ENCODE measurements around the gene PHTF2.

Gene PHTF2

GRCh38 chr7:77885155-77885554, 86.6 kb downstream of the PHTF2 start (continued):
- no peak for TF ChIP-seq TSHZ2 (CRISPR knock-in tag; IDR thresholded peaks at IDR 0.05)

- peak; percentile 85 for ATAC-seq
- no peak for TF ChIP-seq ZC3H10 (CRISPR knock-in tag; IDR thresholded peaks at IDR 0.05)
- no peak for TF ChIP-seq ZFP30 (CRISPR knock-in tag; IDR thresholded peaks at IDR 0.05)
- TF ChIP-seq ARNTL (CRISPR knock-in tag; IDR thresholded peaks at IDR 0.05; ENCODE audit: borderline replicate concordance, low read depth) = no peak
Observed at GRCh38 chr7:77887567-77887966, 89.0 kb downstream of the PHTF2 start.

- no peak for ATAC-seq
- TF ChIP-seq CREB5 (CRISPR knock-in tag; IDR thresholded peaks at IDR 0.05; ENCODE audit: low read depth) = no peak
Observed at GRCh38 chr7:77888998-77889397, 90.4 kb downstream of the PHTF2 start.

GRCh38 chr7:77893813-77894212, 95.2 kb downstream of the PHTF2 start:
- TF ChIP-seq TSHZ2 (CRISPR knock-in tag; IDR thresholded peaks at IDR 0.05) (no peak), ZNF565 (CRISPR knock-in tag; conservative IDR thresholded peaks at IDR 0.05; ENCODE audit: low read depth) (no peak), ARNTL (CRISPR knock-in tag; IDR thresholded peaks at IDR 0.05; ENCODE audit: borderline replicate concordance, low read depth) (no peak)
- no peak for ATAC-seq

- TF ChIP-seq CSDC2 (CRISPR knock-in tag; IDR thresholded peaks at IDR 0.05) (no peak), BACH2 (CRISPR knock-in tag; IDR thresholded peaks at IDR 0.05; ENCODE audit: borderline replicate concordance) (no peak), RARB (CRISPR knock-in tag; IDR thresholded peaks at IDR 0.05) (no peak), ZC3H10 (CRISPR knock-in tag; IDR thresholded peaks at IDR 0.05) (no peak), POU6F1 (CRISPR knock-in tag; IDR thresholded peaks at IDR 0.05; ENCODE audit: borderline replicate concordance, low read depth) (no peak), SNAI2 (CRISPR knock-in tag; IDR thresholded peaks at IDR 0.05) (no peak), ARNTL (CRISPR knock-in tag; IDR thresholded peaks at IDR 0.05; ENCODE audit: borderline replicate concordance, low read depth) (no peak), ZNF70 (CRISPR knock-in tag; IDR thresholded peaks at IDR 0.05) (no peak), OSR1 (CRISPR knock-in tag; IDR thresholded peaks at IDR 0.05) (no peak), TSHZ2 (CRISPR knock-in tag; IDR thresholded peaks at IDR 0.05) (no peak), TCF4 (CRISPR knock-in tag; IDR thresholded peaks at IDR 0.05; ENCODE audit: borderline replicate concordance) (no peak), ZFP30 (CRISPR knock-in tag; IDR thresholded peaks at IDR 0.05) (no peak), TOX (CRISPR knock-in tag; IDR thresholded peaks at IDR 0.05; ENCODE audit: borderline replicate concordance) (no peak), ZNF565 (CRISPR knock-in tag; conservative IDR thresholded peaks at IDR 0.05; ENCODE audit: low read depth) (no peak), ZNF8 (CRISPR knock-in tag; IDR thresholded peaks at IDR 0.05) (no peak), PATZ1 (CRISPR knock-in tag; IDR thresholded peaks at IDR 0.05; ENCODE audit: borderline replicate concordance) (no peak)
Observed at GRCh38 chr7:77894574-77895091, 96.1 kb downstream of the PHTF2 start.

More at GRCh38 chr7:77894574-77895091, 96.1 kb downstream of the PHTF2 start:
- no peak for ATAC-seq

Measured in SK-N-SH treated with all-trans-retinoic acid at 6 μM for 48 hours (cell line).